Fibroblast of lung (primary cell): ENCODE results near the gene TIFAB. TPM values are rescaled to one million over a fixed set of nuclear protein-coding genes. Genes with fewer than 3 reads are reported as not detected.

Experiments
- DNase-seq, 2 donors: peaks; one replicate each; pipeline versions ENCODE4 v3.0.0 to v3.0.0-alpha.2; 2010; ENCODE audit warnings: low read depth in 2 of 2
- H2AFZ ChIP-seq: 2 replicates; pipeline ENCODE4 v1.5.1; 2012; ENCODE audit warnings: low read length, control low read depth, inconsistent platforms
- H3K27ac ChIP-seq: 2 replicates; pipeline ENCODE4 v1.5.1; 2011; ENCODE audit warnings: low read length, control low read depth; ENCODE audit not compliant: insufficient read depth
- H3K27me3 ChIP-seq: 2 replicates; pipeline ENCODE4 v1.5.1; 2011; ENCODE audit warnings: mild to moderate bottlenecking, low read length; ENCODE audit not compliant: control insufficient read depth, insufficient read depth
- H3K36me3 ChIP-seq: 2 replicates; pipeline ENCODE4 v1.5.1; 2011; ENCODE audit warnings: low read length; ENCODE audit not compliant: control insufficient read depth, insufficient read depth
- H3K4me1 ChIP-seq: 2 replicates; pipeline ENCODE4 v1.5.1; 2011; ENCODE audit warnings: low read length; ENCODE audit not compliant: control insufficient read depth, insufficient read depth; ENCODE audit errors: extremely low read depth
- H3K4me2 ChIP-seq: 2 replicates; pipeline ENCODE4 v1.5.1; 2011; ENCODE audit warnings: low read length, control low read depth; ENCODE audit not compliant: insufficient read depth; ENCODE audit errors: extremely low read depth
- H3K4me3 ChIP-seq, 4 experiments: fragments of 200-600 bp in 1 of 4; sonication (generic) in 1 of 4; replicated peaks in 1 of 4; 2 replicates each; pipeline ENCODE4 v1.5.1; 2011 to 2016; ENCODE audit warnings: low read length in 4 of 4, low read depth in 3 of 4, mild to moderate bottlenecking in 3 of 4, control low read depth in 2 of 4, inconsistent platforms in 1 of 4, mixed read lengths in 1 of 4; ENCODE audit not compliant: insufficient read depth in 1 of 4; ENCODE audit errors: control extremely low read depth in 1 of 4
- H3K79me2 ChIP-seq: 2 replicates; pipeline ENCODE4 v1.5.1; 2012; ENCODE audit warnings: mild to moderate bottlenecking, low read length, inconsistent platforms; ENCODE audit not compliant: control insufficient read depth, insufficient read depth
- H3K9ac ChIP-seq: 2 replicates; pipeline ENCODE4 v1.5.1; 2011; ENCODE audit warnings: mild to moderate bottlenecking, low read length, control low read depth; ENCODE audit not compliant: insufficient read depth
- H3K9me3 ChIP-seq: 2 replicates; pipeline ENCODE4 v1.5.1; 2012; ENCODE audit warnings: low read depth, low read length; ENCODE audit not compliant: control insufficient read depth, insufficient read depth
- H4K20me1 ChIP-seq: 2 replicates; pipeline ENCODE4 v1.5.1; 2011; ENCODE audit warnings: low read length; ENCODE audit not compliant: control insufficient read depth, insufficient read depth; ENCODE audit errors: extremely low read depth
- CTCF ChIP-seq, 2 donors: IDR thresholded peaks in 1 of 2; conservative IDR thresholded peaks in 1 of 2; 1 replicate in 1 of 2; 2 replicates in 1 of 2; pipeline ENCODE4 v1.5.1; 2011 to 2012; ENCODE audit warnings: low read length in 2 of 2, control low read depth in 1 of 2, inconsistent platforms in 1 of 2, low read depth in 1 of 2, mild to moderate bottlenecking in 1 of 2
- EZH2 ChIP-seq: IDR thresholded peaks from 2 replicates; pipeline ENCODE4 v1.5.1; 2012; ENCODE audit warnings: low read length, control low read depth, mild to moderate bottlenecking; ENCODE audit errors: missing control alignments
- polyA plus RNA-seq, 2 donors: library from polyadenylated mRNA; depleted of rRNA in 1 of 2; stranded (reverse) in 1 of 2; unstranded in 1 of 2; fragments of >200 nt; gene quantifications; 2 replicates each; pipeline ENCODE4 v1.2.1, GENCODE V29; 2011 to 2012; ENCODE audit warnings: missing spikeins in 1 of 2
- total RNA-seq: library from RNA; depleted of rRNA; stranded (reverse); fragments of >200 nt; gene quantifications from 2 replicates; pipeline ENCODE4 v1.2.1, GENCODE V29; 2014

Gene TIFAB
- total and polyA plus RNA-seq, 2 donors (not counting 1 experiment from before 2014, with no cell fraction given), result not detected

GRCh38 chr5:135481387-135481786, 29.2 kb upstream of the TIFAB start:
- Histone ChIP-seq H3K4me1 (no peaks in the 10 kb centered on the region), H3K4me2 (no peak overlapping the region), H3K27ac (no peak overlapping the region), H3K9ac (no peak overlapping the region), H3K4me3 (no peak overlapping the region), H3K36me3 (no peaks in the 10 kb centered on the region), H3K9me3 (no peaks in the 10 kb centered on the region), H4K20me1 (no peaks in the 10 kb centered on the region), H3K27me3 (no peaks in the 10 kb centered on the region), H3K79me2 (no peaks in the 10 kb centered on the region), H2AFZ (no peak overlapping the region)
- no peak for DNase-seq
- TF ChIP-seq EZH2 (no peak), CTCF (conservative IDR thresholded peaks at IDR 0.05 in 1 of 2, IDR thresholded peaks at IDR 0.05 in 1 of 2; ENCODE audit: low read depth in 1 of 2, low read length in 2 of 2) (no peak)

- Histone ChIP-seq H3K27me3 (no peaks in the 10 kb centered on the region), H3K4me3 (no peak overlapping the region), H3K4me2 (no peak overlapping the region), H3K36me3 (no peaks in the 10 kb centered on the region), H3K27ac (no peak overlapping the region), H3K9ac (no peak overlapping the region), H3K9me3 (no peaks in the 10 kb centered on the region), H2AFZ (no peak overlapping the region), H4K20me1 (no peaks in the 10 kb centered on the region), H3K79me2 (no peaks in the 10 kb centered on the region), H3K4me1 (no peaks in the 10 kb centered on the region)
- TF ChIP-seq CTCF (conservative IDR thresholded peaks at IDR 0.05 in 1 of 2, IDR thresholded peaks at IDR 0.05 in 1 of 2; ENCODE audit: low read depth in 1 of 2, low read length in 2 of 2), result no peak
- no peak for TF ChIP-seq EZH2
- DNase-seq, result no peak
Observed at GRCh38 chr5:135480511-135480910, 28.4 kb upstream of the TIFAB start.

- H2AFZ ChIP-seq, result no peak overlapping the region
- DNase-seq, result no peak
- no peak overlapping the region for H3K9ac ChIP-seq
- no peaks in the 10 kb centered on the region for H4K20me1 ChIP-seq
- H3K9me3 ChIP-seq, result no peaks in the 10 kb centered on the region
- no peak overlapping the region for H3K27ac ChIP-seq
- H3K27me3 ChIP-seq, result no peaks in the 10 kb centered on the region
- H3K4me2 ChIP-seq, result no peak overlapping the region
- H3K79me2 ChIP-seq, result no peaks in the 10 kb centered on the region
- no peak overlapping the region for H3K4me3 ChIP-seq
- no peaks in the 10 kb centered on the region for H3K4me1 ChIP-seq
- TF ChIP-seq CTCF (conservative IDR thresholded peaks at IDR 0.05 in 1 of 2, IDR thresholded peaks at IDR 0.05 in 1 of 2; ENCODE audit: low read depth in 1 of 2, low read length in 2 of 2), result no peak
- TF ChIP-seq EZH2, result no peak
- H3K36me3 ChIP-seq, result no peaks in the 10 kb centered on the region
Observed at GRCh38 chr5:135478938-135479337, 26.8 kb upstream of the TIFAB start.
